Retinal pigment epithelial cell (primary cell): ENCODE results near the gene SCAF11.
"Not testable (repeated sequence)": the region's sequence is repeated elsewhere in the genome, so short reads cannot be mapped to it uniquely, and the experiment has no call there.

ENCODE experiments used
- DNase-seq: peaks from one replicate; pipeline ENCODE4 v3.0.0-alpha.2; 2010; ENCODE audit warnings: low read depth
- H3K4me3 ChIP-seq: 2 replicates; pipeline ENCODE4 v1.5.1; 2011; ENCODE audit warnings: mild to moderate bottlenecking, low read length, control low read depth, moderate library complexity
- CTCF ChIP-seq: conservative IDR thresholded peaks from 2 replicates; pipeline ENCODE4 v1.5.1; 2011; ENCODE audit warnings: low read depth, low read length, control low read depth, inconsistent platforms

Gene SCAF11

GRCh38 chr12:46005151-46005797 lies 14.9 kb upstream of the SCAF11 start:
- no peak for DNase-seq
- H3K4me3 ChIP-seq: no peak overlapping the region
- peak; percentile 44 for TF ChIP-seq CTCF

GRCh38 chr12:46004715-46005114 lies 14.3 kb upstream of the SCAF11 start:
- no peak for DNase-seq
- H3K4me3 ChIP-seq: no peak overlapping the region
- TF ChIP-seq CTCF: no peak

GRCh38 chr12:46000076-46000475 lies 9.7 kb upstream of the SCAF11 start:
- H3K4me3 ChIP-seq, DNase-seq: not testable (repeated sequence)

GRCh38 chr12:45994736-45995135 lies 4.4 kb upstream of the SCAF11 start:
- TF ChIP-seq CTCF: no peak
- no peak for DNase-seq
- H3K4me3 ChIP-seq: no peak overlapping the region

GRCh38 chr12:45991284-45992249 lies 1.2 kb upstream of the SCAF11 start:
- no peak for TF ChIP-seq CTCF
- no peak for DNase-seq
- H3K4me3 ChIP-seq: peak overlapping the region; percentile 72

- TF ChIP-seq CTCF: no peak
- no peak for DNase-seq
- H3K4me3 ChIP-seq: peak overlapping the region; percentile 93
Measured at GRCh38 chr12:45989721-45990467, 480 bp downstream of the SCAF11 start.

- peak overlapping the region; percentile 93 for H3K4me3 ChIP-seq
- no peak for DNase-seq
- no peak for TF ChIP-seq CTCF
Measured at GRCh38 chr12:45989287-45989686, 1.1 kb downstream of the SCAF11 start.
